K562 (cell line): ENCODE results near the gene SMCO4. TPM values are rescaled to one million over a fixed set of nuclear protein-coding genes. Genes with fewer than 3 reads are reported as not detected.

ENCODE experiments used
- ATAC-seq: fragments of 200-7000 bp; cut with Tn5 transposase; 3 replicates; pipeline ENCODE4 v1.9.1; 2020; ENCODE audit warnings: moderate library complexity
- BruUV-seq: library from RNA; stranded (reverse); fragments of 400-500 nt; replicated peaks from 2 replicates; lab custom pipeline; 2021; lab: Mats Ljungman, UMichigan
- CTCF ChIA-PET: fragments of 300-600 bp; formaldehyde crosslinking; extraction: SDS; loops from one replicate; lab custom pipeline; 2021; ENCODE audit warnings: low intra/inter-chr PET ratio; lab: Yijun Ruan, JAX
- POLR2A ChIA-PET: fragments of 300-600, 350-650 bp; sonication (Branson Sonifier 250); formaldehyde crosslinking; extraction: SDS; loops from one replicate; lab custom pipeline; 2021; ENCODE audit warnings: antibody characterized with exemption, inconsistent platforms; lab: Yijun Ruan, JAX
- DNase-seq, 4 experiments: peaks; one replicate each; pipeline versions ENCODE4 v3.0.0 to v3.0.0-alpha.2; 2011 to 2018; ENCODE audit warnings: low spot score in 3 of 4, mixed read lengths in 3 of 4; ENCODE audit errors: extremely low read depth in 1 of 4
- FAIRE-seq: peaks from 2 replicates; lab custom pipeline; 2011; peaks lifted over from hg19 to GRCh38; lab: Jason Lieb, UNC
- H2AFZ ChIP-seq: 2 replicates; pipeline ENCODE4 v1.6.0; 2011; ENCODE audit warnings: low read depth, low read length, control low read depth, inconsistent platforms
- H3K27ac ChIP-seq: fragments of 200-600 bp; 3 replicates; pipeline ENCODE4 v1.8.0; 2011; ENCODE audit warnings: low read depth, mild to moderate bottlenecking, control low read depth, inconsistent platforms, low read length, moderate library complexity, mixed read lengths; ENCODE audit errors: extremely low read depth
- H3K27me3 ChIP-seq, 2 experiments: fragments of 300-600 bp in 1 of 2; 2 replicates in 1 of 2; 3 replicates in 1 of 2; pipeline versions ENCODE4 v1.6.0 to v1.8.0; 2011; ENCODE audit warnings: inconsistent platforms in 2 of 2, low read length in 2 of 2, mild to moderate bottlenecking in 1 of 2, mixed read lengths in 1 of 2, moderate library complexity in 1 of 2; ENCODE audit not compliant: control insufficient read depth in 2 of 2, insufficient read depth in 2 of 2
- H3K36me3 ChIP-seq: fragments of 300-600 bp; 3 replicates; pipeline ENCODE4 v1.8.0; 2011; ENCODE audit warnings: mild to moderate bottlenecking, low read length, inconsistent platforms; ENCODE audit not compliant: control insufficient read depth, insufficient read depth
- H3K4me1 ChIP-seq, 2 experiments: fragments of 200-600 bp in 1 of 2; replicated peaks in 1 of 2; 2 replicates in 1 of 2; 3 replicates in 1 of 2; pipeline versions ENCODE4 v1.5.1 to v1.8.0; 2011; ENCODE audit warnings: inconsistent platforms in 2 of 2, low read length in 2 of 2, mild to moderate bottlenecking in 1 of 2, mixed read lengths in 1 of 2, moderate library complexity in 1 of 2; ENCODE audit not compliant: control insufficient read depth in 2 of 2, insufficient read depth in 2 of 2
- H3K4me2 ChIP-seq: 2 replicates; pipeline ENCODE4 v1.6.1; 2011; ENCODE audit warnings: low read length, control low read depth, inconsistent platforms, mixed read lengths; ENCODE audit not compliant: insufficient read depth
- H3K4me3 ChIP-seq: fragments of 200-600 bp; sonication (generic), shearing (Covaris generic); 2 replicates; pipeline ENCODE4 v1.5.1; 2016; ENCODE audit warnings: control low read depth, inconsistent platforms
- H3K79me2 ChIP-seq: fragments of 200-600 bp; 3 replicates; pipeline ENCODE4 v1.8.0; 2011; ENCODE audit warnings: low read length, inconsistent platforms; ENCODE audit not compliant: control insufficient read depth, insufficient read depth
- H3K9ac ChIP-seq, 2 experiments: 2 replicates each; pipeline versions ENCODE4 v1.6.0 to v1.6.1; 2011; ENCODE audit warnings: low read depth in 2 of 2, low read length in 2 of 2, control low read depth in 1 of 2, inconsistent platforms in 1 of 2, mild to moderate bottlenecking in 1 of 2, mixed read lengths in 1 of 2; ENCODE audit not compliant: insufficient read depth in 1 of 2
- H3K9me1 ChIP-seq: one replicate; pipeline ENCODE4 v1.6.0; 2011; ENCODE audit warnings: inconsistent platforms, mild to moderate bottlenecking, low read length, moderate library complexity; ENCODE audit not compliant: control insufficient read depth, insufficient read depth
- H3K9me3 ChIP-seq: replicated peaks from 2 replicates; pipeline ENCODE4 v1.5.1; 2011; ENCODE audit warnings: low read depth, low read length, inconsistent platforms; ENCODE audit not compliant: control insufficient read depth, insufficient read depth
- H4K20me1 ChIP-seq: replicated peaks from 2 replicates; pipeline ENCODE4 v1.6.1; 2011; ENCODE audit warnings: low read length, inconsistent platforms, mixed read lengths; ENCODE audit not compliant: control insufficient read depth, insufficient read depth
- JUNB ChIP-seq: fragments of 450-650 bp; formaldehyde crosslinking; conservative IDR thresholded peaks from 2 replicates; pipeline ENCODE4 v1.4.0; 2020; ENCODE audit warnings: mild to moderate bottlenecking
- NKRF ChIP-seq: fragments of 450-650 bp; IDR thresholded peaks from 2 replicates; pipeline ENCODE4 v1.6.1; 2016; ENCODE audit warnings: borderline replicate concordance
- SMAD3 ChIP-seq: fragments of 450-650 bp; formaldehyde crosslinking; conservative IDR thresholded peaks from 2 replicates; pipeline ENCODE4 v1.4.0; 2020; ENCODE audit warnings: mild to moderate bottlenecking
- TAL1 ChIP-seq: fragments of 450-650 bp; IDR thresholded peaks from 2 replicates; pipeline ENCODE4 v1.6.1; 2016; ENCODE audit warnings: mild to moderate bottlenecking
- ZNF717 ChIP-seq: fragments of 250-450 bp; sonication (Bioruptor Pico); IDR thresholded peaks from 2 replicates; pipeline ENCODE4 v1.5.0; 2021
- WGBS: fragments of 100-300 bp; shearing (Covaris generic); methylation state at CpG from one replicate; pipeline ENCODE4 v1.1.6; 2016; ENCODE audit warnings: low coverage, mixed read lengths; ENCODE audit not compliant: insufficient coverage; ENCODE audit errors: missing lambda C conversion rate; 5-methylcytosine and 5-hydroxymethylcytosine counted together
- in situ Hi-C: fragments of 300-500 bp; cut with MboI; formaldehyde crosslinking; loops from 4 replicates; pipeline ENCODE4 v1.15.0; 2018; ENCODE audit warnings: inconsistent platforms, mixed read lengths
- intact Hi-C: fragments of 100-400 bp; cut with micrococcal nuclease; formaldehyde crosslinking; loops from 2 replicates; pipeline ENCODE4 v1.14.2; 2022
- polyA plus RNA-seq, 8 experiments: library from polyadenylated mRNA; depleted of rRNA in 4 of 8; stranded (reverse) in 5 of 8; unstranded in 3 of 8; fragments of >200 nt; fragmentation: Nextera tagmentation in 2 of 8; fragmentation: Illumina TruSeq in 1 of 8; extraction: Ambion mirVana in 2 of 8; extraction: Trizol in 1 of 8; gene quantifications; 2 replicates each; pipeline versions ENCODE4 v1.2.1 to v1.2.3, GENCODE V29; 2011 to 2014; ENCODE audit warnings: inconsistent platforms in 1 of 8, missing spikeins in 1 of 8
- total RNA-seq, 7 experiments: library from RNA; depleted of rRNA in 6 of 7; stranded (reverse); fragments of >200 nt in 6 of 7; fragmentation: Illumina TruSeq in 2 of 7; extraction: Trizol in 2 of 7; gene quantifications; 2 replicates each; pipeline versions ENCODE4 v1.2.1 to v1.2.3, GENCODE V29; 2011 to 2021; ENCODE audit warnings: low replicate concordance in 1 of 7

SMCO4 gene
- total and polyA plus RNA-seq, 9 of the 15 experiments (the other 6 are each of a cell fraction or from before 2014, with no cell fraction given) = 1.8 to 27.8 (median 15.3) TPM

GRCh38 chr11:93500759-93501158 lies 42.4 kb downstream of the SMCO4 start:
- H3K27ac ChIP-seq = no peak overlapping the region
- intact Hi-C loops = no loop called here
- 26% methylated on average over 5 of the region's 5 CpGs for WGBS
- ChIA-PET POLR2A (interaction anchor here (0.5 kb wide), 1 partner anchor 102 kb away, joined by 4 read pairs; no protein-coding TSS in a partner anchor), CTCF (no interaction called here)
- no peaks in the 10 kb centered on the region for H3K79me2 ChIP-seq
- H2AFZ ChIP-seq = no peak overlapping the region
- H3K36me3 ChIP-seq = no peaks in the 10 kb centered on the region
- H3K27me3 ChIP-seq = no peaks in the 10 kb centered on the region
- H3K4me1 ChIP-seq = no peaks in the 10 kb centered on the region
- no peak for TF ChIP-seq TAL1
- no peak for TF ChIP-seq SMAD3
- no peak for TF ChIP-seq JUNB (CRISPR knock-in tag)
- TF ChIP-seq NKRF = no peak
- TF ChIP-seq, all 486 proteins: peak for 0
- FAIRE-seq = no peak
- no peak overlapping the region for H3K4me2 ChIP-seq
- in situ Hi-C loops = no loop called here
- no peak overlapping the region for H3K9ac ChIP-seq
- no peak for DNase-seq
- H3K4me3 ChIP-seq = no peak overlapping the region
- H3K9me1 ChIP-seq = no peaks in the 10 kb centered on the region
- no peak for ATAC-seq
- no TSS peak for BruUV-seq
- H3K9me3 ChIP-seq = no peaks in the 10 kb centered on the region
- H4K20me1 ChIP-seq = no peaks in the 10 kb centered on the region

- Histone ChIP-seq H3K9me3 (no peaks in the 10 kb centered on the region), H3K4me2 (no peak overlapping the region), H3K27ac (no peak overlapping the region), H4K20me1 (peaks cover 6% of the 10 kb centered on the region; the same call in 1 of the 2 replicates), H2AFZ (no peak overlapping the region), H3K9ac (no peak overlapping the region), H3K9me1 (no peaks in the 10 kb centered on the region), H3K36me3 (no peaks in the 10 kb centered on the region), H3K27me3 (no peaks in the 10 kb centered on the region), H3K4me3 (no peak overlapping the region), H3K4me1 (no peaks in the 10 kb centered on the region), H3K79me2 (no peaks in the 10 kb centered on the region)
- 54% methylated on average over 9 of the region's 9 CpGs for WGBS
- ChIA-PET CTCF (no interaction called here), POLR2A (no interaction called here)
- DNase-seq = no peak
- intact Hi-C loops = no loop called here
- in situ Hi-C loops = no loop called here
- no peak for FAIRE-seq
- no peak for ATAC-seq
- BruUV-seq = no TSS peak
- no peak for TF ChIP-seq ZNF717 (CRISPR knock-in tag)
Measured at GRCh38 chr11:93498641-93499040, 44.5 kb downstream of the SMCO4 start.
